Breast epithelium (tissue), 4 donors: ENCODE measurements around the gene MEG3. TPM values are rescaled to one million over a fixed set of nuclear protein-coding genes. Genes with fewer than 3 reads are reported as not detected.

Source experiments
- DNase-seq, 2 donors: peaks; one replicate each; pipeline ENCODE4 v3.0.0-alpha.2; 2019; ENCODE audit warnings: low spot score in 2 of 2
- H3K27ac ChIP-seq, 2 donors: fragments of 200-600 bp; sonication (generic) in 1 of 2; one replicate each; pipeline ENCODE4 v1.5.1; 2016 to 2019; ENCODE audit warnings: mild to moderate bottlenecking in 1 of 2
- H3K27me3 ChIP-seq, 2 donors: fragments of 200-600 bp; sonication (generic) in 1 of 2; one replicate each; pipeline versions ENCODE4 v1.5.1 to v1.6.0; 2017 to 2019; ENCODE audit warnings: control low read depth in 1 of 2, mild to moderate bottlenecking in 1 of 2
- H3K36me3 ChIP-seq: fragments of 200-600 bp; one replicate; pipeline ENCODE4 v1.5.1; 2019
- H3K4me1 ChIP-seq, 2 donors: fragments of 200-600 bp; sonication (generic); one replicate each; pipeline ENCODE4 v1.5.1; 2016 to 2019; ENCODE audit warnings: control low read depth in 1 of 2
- H3K4me3 ChIP-seq, 3 donors: fragments of 200-600 bp; sonication (generic); 1 replicate in 2 of 3; 2 replicates in 1 of 3; pipeline ENCODE4 v1.5.1; 2016 to 2019; ENCODE audit warnings: mild to moderate bottlenecking in 3 of 3, moderate library complexity in 2 of 3
- H3K9me3 ChIP-seq, 2 donors: fragments of 200-600 bp; sonication (generic) in 1 of 2; one replicate each; pipeline ENCODE4 v1.5.1; 2016 to 2019; ENCODE audit warnings: control low read depth in 1 of 2
- POLR2A ChIP-seq: fragments of 450-650 bp; IDR thresholded peaks from one replicate; pipeline ENCODE4 v1.6.1; 2016; ENCODE audit warnings: antibody characterized with exemption, mild to moderate bottlenecking, moderate library complexity
- POLR2AphosphoS5 ChIP-seq, 3 donors: sonication (generic); formaldehyde crosslinking; IDR thresholded peaks; one replicate each; pipeline ENCODE4 v1.6.1; 2017; ENCODE audit warnings: antibody characterized with exemption in 3 of 3
- intact Hi-C: fragments of 100-400 bp; cut with DNase I; formaldehyde crosslinking; loops from one replicate; pipeline ENCODE4 v1.15.1; 2023; ENCODE audit warnings: low total_unique reads
- total RNA-seq, 3 donors: library from RNA; depleted of rRNA; stranded (reverse); fragments of >200 nt; gene quantifications; one replicate each; pipeline ENCODE4 v1.1.0, GENCODE V29; 2016
- TF ChIP-seq, protein P1 (sequence below), 3 donors: fragments of 450-650 bp; IDR thresholded peaks; one replicate each; pipeline ENCODE4 v1.5.1; 2016 to 2017; ENCODE audit warnings: antibody characterized with exemption in 3 of 3, mild to moderate bottlenecking in 3 of 3, moderate library complexity in 3 of 3

Gene MEG3
- total RNA-seq, 3 donors from 2014 or later = 45.2 to 68.8 (median 49.8) TPM

DNA sequence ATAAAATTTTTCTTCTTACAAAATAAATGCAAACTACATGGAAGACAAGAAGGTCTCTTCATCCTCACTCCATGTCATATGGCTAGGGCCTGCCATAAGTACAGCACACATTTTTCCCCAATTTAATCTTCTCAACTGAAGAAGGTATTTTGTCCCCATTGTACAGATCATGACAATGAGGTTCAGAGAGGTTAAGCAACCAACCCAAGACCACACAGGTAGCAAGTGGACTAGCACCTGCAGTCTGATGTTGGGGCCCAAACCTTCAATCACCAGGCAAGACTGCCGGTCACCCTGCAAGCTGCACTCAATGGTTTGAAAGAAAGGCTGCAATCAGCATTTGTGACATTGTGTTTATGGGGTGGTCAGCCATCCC is 6.5 kb upstream of the MEG3 start:
- no peak for DNase-seq
- TF ChIP-seq POLR2AphosphoS5 (IDR thresholded peaks at IDR 0.05) = no peak
- TF ChIP-seq, protein P1, sequence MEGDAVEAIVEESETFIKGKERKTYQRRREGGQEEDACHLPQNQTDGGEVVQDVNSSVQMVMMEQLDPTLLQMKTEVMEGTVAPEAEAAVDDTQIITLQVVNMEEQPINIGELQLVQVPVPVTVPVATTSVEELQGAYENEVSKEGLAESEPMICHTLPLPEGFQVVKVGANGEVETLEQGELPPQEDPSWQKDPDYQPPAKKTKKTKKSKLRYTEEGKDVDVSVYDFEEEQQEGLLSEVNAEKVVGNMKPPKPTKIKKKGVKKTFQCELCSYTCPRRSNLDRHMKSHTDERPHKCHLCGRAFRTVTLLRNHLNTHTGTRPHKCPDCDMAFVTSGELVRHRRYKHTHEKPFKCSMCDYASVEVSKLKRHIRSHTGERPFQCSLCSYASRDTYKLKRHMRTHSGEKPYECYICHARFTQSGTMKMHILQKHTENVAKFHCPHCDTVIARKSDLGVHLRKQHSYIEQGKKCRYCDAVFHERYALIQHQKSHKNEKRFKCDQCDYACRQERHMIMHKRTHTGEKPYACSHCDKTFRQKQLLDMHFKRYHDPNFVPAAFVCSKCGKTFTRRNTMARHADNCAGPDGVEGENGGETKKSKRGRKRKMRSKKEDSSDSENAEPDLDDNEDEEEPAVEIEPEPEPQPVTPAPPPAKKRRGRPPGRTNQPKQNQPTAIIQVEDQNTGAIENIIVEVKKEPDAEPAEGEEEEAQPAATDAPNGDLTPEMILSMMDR (IDR thresholded peaks at IDR 0.05) = no peak
- no peak for TF ChIP-seq POLR2A
- Histone ChIP-seq H3K27me3 (no peaks in the 10 kb centered on the region), H3K36me3 (no peaks in the 10 kb centered on the region), H3K4me1 (no peaks in the 10 kb centered on the region), H3K9me3 (no peaks in the 10 kb centered on the region), H3K27ac (no peak overlapping the region), H3K4me3 (no peak overlapping the region)
- intact Hi-C loops = no loop called here

DNA sequence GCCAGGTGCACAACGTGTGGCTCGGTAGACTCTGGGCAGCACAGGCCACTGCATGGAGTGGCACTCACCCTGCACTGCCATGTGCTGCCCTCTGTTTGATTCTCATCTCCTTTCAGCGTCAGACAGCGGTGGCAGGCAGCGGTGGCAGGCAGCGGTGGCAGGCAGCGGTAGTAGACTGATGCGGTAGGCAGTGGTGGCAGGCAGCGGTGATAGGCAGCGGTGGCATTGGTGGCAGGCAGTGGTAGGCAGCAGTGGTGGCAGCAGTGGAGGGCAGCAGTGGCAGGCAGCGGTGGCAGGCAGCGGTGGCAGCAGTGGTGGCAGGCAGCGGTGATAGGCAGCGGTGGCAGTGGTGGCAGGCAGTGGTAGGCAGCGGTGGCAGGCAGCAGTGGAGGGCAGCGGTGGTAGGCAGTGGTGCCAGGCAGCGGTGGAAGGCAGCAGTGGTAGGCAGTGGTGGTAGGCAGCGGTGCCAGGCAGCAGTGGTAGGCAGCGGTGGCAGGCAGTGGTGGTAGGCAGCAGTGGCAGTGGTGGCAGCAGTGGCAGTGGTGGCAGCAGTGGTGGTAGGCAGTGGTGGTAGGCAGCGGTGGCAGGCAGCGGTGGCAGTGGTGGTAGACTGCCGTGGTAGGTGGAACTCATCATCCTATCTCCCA is 6.0 kb upstream of the MEG3 start:
- H3K36me3 ChIP-seq = no peaks in the 10 kb centered on the region
- TF ChIP-seq, protein P1 (IDR thresholded peaks at IDR 0.05) = no peak
- TF ChIP-seq POLR2AphosphoS5 (IDR thresholded peaks at IDR 0.05) (no peak), POLR2A (no peak)
- H3K27me3 ChIP-seq = no peaks in the 10 kb centered on the region
- H3K27ac ChIP-seq = no peak overlapping the region
- no peaks in the 10 kb centered on the region for H3K9me3 ChIP-seq
- no peak for DNase-seq
- no peaks in the 10 kb centered on the region for H3K4me1 ChIP-seq
- intact Hi-C loops = no loop called here
- no peak overlapping the region for H3K4me3 ChIP-seq

DNA sequence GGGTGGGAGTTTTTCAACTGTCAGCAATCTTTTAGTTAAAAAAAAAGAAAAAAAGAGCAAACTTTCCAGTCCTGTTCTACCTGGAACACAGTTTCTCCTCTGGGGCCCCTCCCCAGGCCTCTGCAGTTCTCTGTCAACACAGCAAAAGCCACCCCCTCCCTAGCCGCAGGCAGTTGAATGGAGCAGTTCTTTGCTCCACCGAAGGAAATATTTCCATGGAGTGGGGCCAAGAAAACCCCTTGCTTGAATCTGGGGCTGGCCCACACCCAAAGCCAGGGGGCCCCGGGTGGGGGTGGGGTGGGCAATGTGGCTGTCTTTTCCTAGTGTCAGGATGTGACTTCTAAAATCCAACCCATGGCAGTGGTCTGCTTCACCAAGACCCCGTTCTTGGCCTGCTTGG is 5.0 kb upstream of the MEG3 start:
- H3K27ac ChIP-seq = no peak overlapping the region
- no peaks in the 10 kb centered on the region for H3K4me1 ChIP-seq
- no peaks in the 10 kb centered on the region for H3K9me3 ChIP-seq
- H3K4me3 ChIP-seq = no peak overlapping the region
- no peak for DNase-seq
- H3K27me3 ChIP-seq = peaks cover 0 to under 1% of the 10 kb centered on the region in 2 donors
- no peaks in the 10 kb centered on the region for H3K36me3 ChIP-seq
- intact Hi-C loops = no loop called here
- TF ChIP-seq, protein P1 (IDR thresholded peaks at IDR 0.05) = no peak
- TF ChIP-seq POLR2A (no peak), POLR2AphosphoS5 (IDR thresholded peaks at IDR 0.05) (no peak)

DNA sequence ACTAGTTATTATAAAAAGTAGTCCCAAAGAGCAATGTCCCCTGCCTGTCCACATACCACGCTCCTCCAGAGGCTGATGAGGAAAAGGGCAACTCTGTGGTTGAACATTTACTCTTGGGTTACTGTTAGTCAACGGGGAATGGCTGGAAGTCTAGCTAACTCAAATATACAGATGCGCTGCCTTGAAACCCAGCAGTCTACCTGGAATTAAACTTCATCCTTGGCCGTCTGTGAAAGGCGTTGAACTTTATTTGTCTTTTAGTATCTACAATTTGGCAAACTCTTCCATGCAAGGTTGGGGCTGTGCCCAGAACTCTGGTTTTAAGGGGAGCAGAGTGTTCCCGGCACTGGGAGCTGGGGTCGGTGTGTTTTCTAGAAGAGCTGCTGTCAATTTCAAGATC is 3.9 kb upstream of the MEG3 start:
- Histone ChIP-seq H3K27me3 (peaks cover 0 to 10% of the 10 kb centered on the region in 2 donors), H3K4me3 (no peak overlapping the region), H3K4me1 (no peaks in the 10 kb centered on the region), H3K27ac (no peak overlapping the region), H3K9me3 (no peaks in the 10 kb centered on the region), H3K36me3 (no peaks in the 10 kb centered on the region)
- no peak for DNase-seq
- intact Hi-C loops = no loop called here
- no peak for TF ChIP-seq POLR2AphosphoS5 (IDR thresholded peaks at IDR 0.05)
- TF ChIP-seq POLR2A = no peak
- TF ChIP-seq, protein P1 (IDR thresholded peaks at IDR 0.05) = no peak

DNA sequence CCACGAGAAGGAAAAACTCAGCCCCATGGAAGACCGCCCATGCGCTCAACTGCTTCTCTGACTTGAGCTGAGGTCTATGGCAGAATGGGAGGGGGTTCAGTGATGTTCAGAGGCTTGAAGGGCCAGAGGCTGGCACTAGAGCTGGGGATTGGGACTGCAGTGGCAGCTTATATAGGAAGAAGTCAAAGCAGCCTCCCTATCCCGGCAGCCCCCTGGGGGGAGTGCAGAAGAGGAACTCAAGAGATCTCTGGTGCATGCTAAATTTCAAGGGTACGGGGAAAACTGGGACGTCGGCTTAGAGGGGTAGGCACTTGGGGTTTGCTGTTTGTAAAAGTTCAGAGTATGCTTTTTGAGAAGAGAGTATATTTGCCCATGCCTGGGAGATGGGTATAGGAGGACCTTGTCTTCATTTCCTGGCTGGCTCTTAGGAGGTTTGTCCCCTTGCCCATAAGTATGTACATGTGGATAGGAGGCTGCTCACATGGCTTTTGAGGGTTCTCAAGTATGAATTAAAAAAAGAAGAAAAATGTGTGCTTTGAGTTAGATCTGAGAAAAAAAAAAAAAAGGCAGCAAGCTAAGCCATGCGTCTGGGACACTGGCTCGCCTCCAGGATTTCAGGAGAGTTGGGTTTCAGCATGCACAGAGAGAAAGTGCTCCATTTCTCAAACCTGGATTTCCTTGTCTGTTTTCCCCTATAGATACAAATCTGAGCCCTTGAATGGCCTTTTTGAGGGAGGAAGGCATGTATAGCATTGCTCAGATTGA is 3.2 kb upstream of the MEG3 start:
- intact Hi-C loops = no loop called here
- H3K9me3 ChIP-seq = peaks cover 0 to under 1% of the 10 kb centered on the region in 2 donors
- H3K4me3 ChIP-seq = no peak overlapping the region
- H3K36me3 ChIP-seq = no peaks in the 10 kb centered on the region
- H3K4me1 ChIP-seq = no peaks in the 10 kb centered on the region
- no peak overlapping the region for H3K27ac ChIP-seq
- no peak for DNase-seq
- H3K27me3 ChIP-seq = peaks cover 0 to 15% of the 10 kb centered on the region in 2 donors
- TF ChIP-seq, protein P1 (IDR thresholded peaks at IDR 0.05) = no peak
- TF ChIP-seq POLR2A = no peak
- no peak for TF ChIP-seq POLR2AphosphoS5 (IDR thresholded peaks at IDR 0.05)
